ENCODE results near the gene SCAMP2. TPM values are rescaled to one million over a fixed set of nuclear protein-coding genes. Genes with fewer than 3 reads are reported as not detected.
"Not testable (repeated sequence)": the region's sequence is repeated elsewhere in the genome, so short reads cannot be mapped to it uniquely, and the experiment has no call there.

SCAMP2 gene, protein sequence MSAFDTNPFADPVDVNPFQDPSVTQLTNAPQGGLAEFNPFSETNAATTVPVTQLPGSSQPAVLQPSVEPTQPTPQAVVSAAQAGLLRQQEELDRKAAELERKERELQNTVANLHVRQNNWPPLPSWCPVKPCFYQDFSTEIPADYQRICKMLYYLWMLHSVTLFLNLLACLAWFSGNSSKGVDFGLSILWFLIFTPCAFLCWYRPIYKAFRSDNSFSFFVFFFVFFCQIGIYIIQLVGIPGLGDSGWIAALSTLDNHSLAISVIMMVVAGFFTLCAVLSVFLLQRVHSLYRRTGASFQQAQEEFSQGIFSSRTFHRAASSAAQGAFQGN
- 10 to 100 TPM; 16.0 to 26.0 TPM for total RNA-seq
- 10 to 100 TPM; 64.9 to 69.4 TPM for polyA plus RNA-seq (ENCODE audit: insufficient read length in 2 of 2)
- long read RNA-seq, donor 1, transcript SCAMP2-201 (9 exons, 2,453 nt) = major isoform, 24 of 25 reads
- long read RNA-seq, donor 1, partial matches to known transcripts = 0 of 25 reads
- long read RNA-seq, donor 1, other reads (novel, unspliced or antisense) = 0 of 25 reads
- long read RNA-seq, donor 2, transcript SCAMP2-201 (9 exons, 2,453 nt) = major isoform, 13 of 15 reads
- long read RNA-seq, donor 2, partial matches to known transcripts = 0 of 15 reads
- long read RNA-seq, donor 2, other reads (novel, unspliced or antisense) = 0 of 15 reads
- long read RNA-seq, donor 3, transcript SCAMP2-201 (9 exons, 2,453 nt) = major isoform, 18 of 18 reads
- long read RNA-seq, donor 3, partial matches to known transcripts = 0 of 18 reads
- long read RNA-seq, donor 3, other reads (novel, unspliced or antisense) = 0 of 18 reads
- long read RNA-seq, donor 4, transcript SCAMP2-201 (9 exons, 2,453 nt) = major isoform, 29 of 36 reads
- long read RNA-seq, donor 4, partial matches to known transcripts = 5 of 36 reads
- long read RNA-seq, donor 4, other reads (novel, unspliced or antisense) = 0 of 36 reads

DNA sequence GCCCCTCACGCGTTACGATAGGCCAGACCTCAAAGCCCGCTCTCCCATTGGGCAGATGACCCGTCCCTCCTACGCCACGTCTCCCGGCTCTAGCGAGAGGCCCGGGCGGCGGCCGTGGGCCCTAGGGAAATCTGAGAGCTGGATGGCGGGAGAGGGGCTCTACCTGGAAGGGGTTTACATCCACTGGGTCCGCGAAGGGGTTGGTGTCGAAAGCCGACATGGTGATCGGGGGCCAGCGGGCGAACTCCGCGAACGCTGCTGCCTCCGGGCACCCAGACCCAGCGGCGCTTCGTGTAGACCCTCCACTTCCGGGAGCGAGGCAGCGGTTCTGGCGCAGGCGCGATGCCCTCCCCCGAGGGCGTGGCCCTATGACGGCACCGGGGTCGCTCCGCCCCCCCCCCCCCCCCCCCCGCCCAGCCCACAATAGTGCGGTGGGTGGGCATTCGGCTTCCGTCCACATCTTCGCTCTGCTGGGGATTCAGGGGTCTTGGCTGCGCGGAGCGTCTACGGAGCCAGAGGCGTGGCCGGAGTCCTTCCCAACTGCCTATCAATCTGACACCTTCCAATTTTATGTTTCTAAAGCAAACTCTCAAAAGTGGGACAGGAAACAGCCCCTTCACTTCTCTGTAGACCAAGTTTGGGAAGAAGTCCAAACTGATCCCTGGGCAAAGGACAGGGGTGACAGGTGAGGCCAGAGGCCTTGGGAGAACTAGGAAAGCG is at the start of gene SCAMP2:
SCAMP2 (minus strand) TSS at position 330 of the 720 bp plus-strand sequence; CDS start at position 220, 110 bp downstream.
- Histone ChIP-seq H3K4me3 (ENCODE audit: low read depth, low read length) (peak within 1 kb of the TSS; percentile 96), H3K27me3 (ENCODE audit: control insufficient read depth, insufficient read depth, low read length) (no peaks in the 10 kb centered on the region), H3K27ac (ENCODE audit: low read depth, low read length) (peak within 1 kb of the TSS; percentile 93), H3K36me3 (ENCODE audit: control insufficient read depth, insufficient read depth, low read length) (peaks cover 4% of the 10 kb centered on the region), H3K9me3 (ENCODE audit: control insufficient read depth, insufficient read depth, low read length) (no peaks in the 10 kb centered on the region), H3K4me1 (ENCODE audit: control insufficient read depth, insufficient read depth, low read length) (peaks cover 30% of the 10 kb centered on the region)
- peak; percentile 90 to 99 (median 94) for DNase-seq (ENCODE audit: low read depth in 4 of 6, low spot score in 6 of 6)
- under 1% methylated on average over 34 of the region's 52 CpGs for WGBS (ENCODE audit: insufficient coverage)

DNA sequence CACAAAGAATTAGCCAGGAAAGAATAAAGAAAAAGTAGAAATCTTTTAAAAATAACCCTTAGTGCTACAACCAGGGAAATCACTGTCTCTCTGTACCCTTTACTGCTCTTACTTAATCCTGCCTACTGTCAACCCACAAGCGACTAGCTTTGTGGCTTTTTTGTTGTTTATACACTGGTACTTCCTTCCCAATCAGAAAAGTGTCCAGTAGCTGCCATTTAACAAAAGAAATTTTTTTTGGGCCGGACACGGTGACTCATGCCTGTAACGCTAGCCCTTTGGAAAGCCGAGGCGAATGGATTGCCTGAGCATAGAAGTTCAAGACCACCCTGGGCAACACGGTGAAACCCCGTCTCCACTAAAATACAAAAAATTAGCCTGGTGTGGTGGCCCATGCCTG is 47.3 kb upstream of the SCAMP2 start:
- WGBS (ENCODE audit: insufficient coverage) = 85% methylated on average over 7 of the region's 8 CpGs
- H3K9me3 ChIP-seq (ENCODE audit: control insufficient read depth, insufficient read depth, low read length) = no peaks in the 10 kb centered on the region
- DNase-seq (ENCODE audit: low read depth in 4 of 6, low spot score in 6 of 6) = no peak
- peaks cover 67% of the 10 kb centered on the region for H3K36me3 ChIP-seq (ENCODE audit: control insufficient read depth, insufficient read depth, low read length)
- H3K27me3 ChIP-seq (ENCODE audit: control insufficient read depth, insufficient read depth, low read length) = no peaks in the 10 kb centered on the region
- H3K27ac ChIP-seq (ENCODE audit: low read depth, low read length) = no peak overlapping the region
- H3K4me3 ChIP-seq (ENCODE audit: low read depth, low read length) = no peak overlapping the region
- no peaks in the 10 kb centered on the region for H3K4me1 ChIP-seq (ENCODE audit: control insufficient read depth, insufficient read depth, low read length)

DNA sequence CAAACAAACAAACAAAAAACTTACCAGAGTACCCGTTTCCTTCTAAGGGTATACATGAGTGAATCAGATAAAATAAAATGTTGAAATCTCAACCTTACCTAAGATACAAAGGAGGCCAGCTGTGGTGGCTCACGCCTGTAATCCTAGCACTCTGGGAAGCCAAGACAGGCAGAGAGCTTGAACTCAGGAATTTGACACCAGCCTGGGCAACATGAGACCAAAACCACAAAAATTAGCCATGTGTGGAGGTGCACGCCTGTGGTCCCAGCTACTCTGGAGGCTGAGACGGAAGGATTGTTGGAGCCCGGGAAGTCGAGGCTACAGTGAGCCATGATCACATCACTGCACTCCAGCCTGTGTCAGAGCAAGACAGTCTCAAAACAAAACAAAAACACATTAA is 44.5 kb upstream of the SCAMP2 start:
- H3K36me3 ChIP-seq (ENCODE audit: control insufficient read depth, insufficient read depth, low read length) = peaks cover 70% of the 10 kb centered on the region
- no peaks in the 10 kb centered on the region for H3K27me3 ChIP-seq (ENCODE audit: control insufficient read depth, insufficient read depth, low read length)
- no peaks in the 10 kb centered on the region for H3K4me1 ChIP-seq (ENCODE audit: control insufficient read depth, insufficient read depth, low read length)
- DNase-seq (ENCODE audit: low read depth in 4 of 6, low spot score in 6 of 6) = no peak
- H3K27ac ChIP-seq (ENCODE audit: low read depth, low read length) = no peak overlapping the region
- WGBS (ENCODE audit: insufficient coverage) = 100% methylated on average over 5 of the region's 6 CpGs
- H3K9me3 ChIP-seq (ENCODE audit: control insufficient read depth, insufficient read depth, low read length) = no peaks in the 10 kb centered on the region
- H3K4me3 ChIP-seq (ENCODE audit: low read depth, low read length) = no peak overlapping the region

- WGBS (ENCODE audit: insufficient coverage) = 100% methylated on average over 3 of the region's 8 CpGs
- H3K4me3 ChIP-seq (ENCODE audit: low read depth, low read length) = not testable (repeated sequence)
Observed at GRCh38 chr15:74913799-74914198, 40.6 kb upstream of the SCAMP2 start.

GRCh38 chr15:74913041-74913440 is 39.9 kb upstream of the SCAMP2 start:
- H3K9me3 ChIP-seq (ENCODE audit: control insufficient read depth, insufficient read depth, low read length) = no peaks in the 10 kb centered on the region
- no peak overlapping the region for H3K27ac ChIP-seq (ENCODE audit: low read depth, low read length)
- DNase-seq (ENCODE audit: low read depth in 4 of 6, low spot score in 6 of 6) = no peak
- H3K27me3 ChIP-seq (ENCODE audit: control insufficient read depth, insufficient read depth, low read length) = no peaks in the 10 kb centered on the region
- peaks cover 58% of the 10 kb centered on the region for H3K36me3 ChIP-seq (ENCODE audit: control insufficient read depth, insufficient read depth, low read length)
- no peak overlapping the region for H3K4me3 ChIP-seq (ENCODE audit: low read depth, low read length)
- WGBS (ENCODE audit: insufficient coverage) = 95% methylated on average over 9 of the region's 9 CpGs
- H3K4me1 ChIP-seq (ENCODE audit: control insufficient read depth, insufficient read depth, low read length) = no peaks in the 10 kb centered on the region

More at GRCh38 chr15:74913799-74914198, 40.6 kb upstream of the SCAMP2 start:
- H3K36me3 ChIP-seq (ENCODE audit: control insufficient read depth, insufficient read depth, low read length) = peaks cover 61% of the 10 kb centered on the region
- H3K27me3 ChIP-seq (ENCODE audit: control insufficient read depth, insufficient read depth, low read length); H3K4me1 ChIP-seq (ENCODE audit: control insufficient read depth, insufficient read depth, low read length); DNase-seq (ENCODE audit: low read depth in 4 of 6, low spot score in 6 of 6); H3K27ac ChIP-seq (ENCODE audit: low read depth, low read length); H3K9me3 ChIP-seq (ENCODE audit: control insufficient read depth, insufficient read depth, low read length): not testable (repeated sequence)

GRCh38 chr15:74908635-74909034 is 35.5 kb upstream of the SCAMP2 start:
- Histone ChIP-seq H3K9me3 (ENCODE audit: control insufficient read depth, insufficient read depth, low read length) (no peaks in the 10 kb centered on the region), H3K27ac (ENCODE audit: low read depth, low read length) (no peak overlapping the region), H3K4me3 (ENCODE audit: low read depth, low read length) (no peak overlapping the region), H3K36me3 (ENCODE audit: control insufficient read depth, insufficient read depth, low read length) (peaks cover 35% of the 10 kb centered on the region), H3K4me1 (ENCODE audit: control insufficient read depth, insufficient read depth, low read length) (peaks cover 25% of the 10 kb centered on the region), H3K27me3 (ENCODE audit: control insufficient read depth, insufficient read depth, low read length) (no peaks in the 10 kb centered on the region)
- WGBS (ENCODE audit: insufficient coverage) = 100% methylated on average over 4 of the region's 4 CpGs
- DNase-seq (ENCODE audit: low read depth in 4 of 6, low spot score in 6 of 6) = no peak

DNA sequence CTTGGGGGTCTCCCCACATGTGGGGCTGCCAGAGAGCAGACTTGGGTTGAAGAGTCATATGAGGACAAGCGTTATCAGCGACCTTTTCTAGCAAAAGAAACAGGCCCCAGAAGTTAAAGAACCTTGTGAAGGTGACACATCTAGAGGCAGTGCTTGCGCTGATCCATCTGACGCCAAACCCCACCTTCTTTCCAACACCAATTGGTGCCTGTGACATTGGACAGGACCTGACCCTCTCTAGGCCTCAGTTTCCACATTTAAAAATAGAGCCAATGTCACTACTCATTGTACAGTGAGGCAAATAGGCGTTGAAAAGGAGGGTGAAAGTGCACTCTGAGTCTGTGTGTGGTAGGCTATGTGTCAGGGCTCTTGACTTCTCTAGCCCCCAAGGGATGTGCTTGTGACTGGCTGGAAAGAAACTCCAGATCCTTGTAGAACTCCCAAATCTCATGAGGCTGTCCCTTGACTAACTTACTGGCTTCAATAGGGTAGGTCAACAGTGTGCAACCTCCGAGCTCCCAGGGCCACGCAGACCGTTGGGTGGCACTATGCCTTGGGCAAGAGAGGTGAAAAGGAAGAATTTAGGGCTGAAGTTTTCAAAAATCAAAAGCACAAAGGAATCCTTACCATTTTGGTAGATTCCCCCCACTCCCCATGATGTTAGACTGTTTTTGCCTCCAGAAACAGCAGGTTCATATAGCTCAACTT is 34.2 kb upstream of the SCAMP2 start:
- no peak for DNase-seq (ENCODE audit: low read depth in 4 of 6, low spot score in 6 of 6)
- Histone ChIP-seq H3K27me3 (ENCODE audit: control insufficient read depth, insufficient read depth, low read length) (no peaks in the 10 kb centered on the region), H3K4me1 (ENCODE audit: control insufficient read depth, insufficient read depth, low read length) (peaks cover 25% of the 10 kb centered on the region), H3K36me3 (ENCODE audit: control insufficient read depth, insufficient read depth, low read length) (peaks cover 38% of the 10 kb centered on the region), H3K9me3 (ENCODE audit: control insufficient read depth, insufficient read depth, low read length) (no peaks in the 10 kb centered on the region), H3K4me3 (ENCODE audit: low read depth, low read length) (peak overlapping the region; percentile 89), H3K27ac (ENCODE audit: low read depth, low read length) (peak overlapping the region; percentile 94)
- WGBS (ENCODE audit: insufficient coverage) = 38% methylated on average over 4 of the region's 8 CpGs

- Histone ChIP-seq H3K4me1 (ENCODE audit: control insufficient read depth, insufficient read depth, low read length) (peaks cover 25% of the 10 kb centered on the region), H3K27ac (ENCODE audit: low read depth, low read length) (peak within 1 kb of the TSS; percentile 94), H3K9me3 (ENCODE audit: control insufficient read depth, insufficient read depth, low read length) (no peaks in the 10 kb centered on the region), H3K27me3 (ENCODE audit: control insufficient read depth, insufficient read depth, low read length) (no peaks in the 10 kb centered on the region), H3K36me3 (ENCODE audit: control insufficient read depth, insufficient read depth, low read length) (peaks cover 36% of the 10 kb centered on the region), H3K4me3 (ENCODE audit: low read depth, low read length) (peak within 1 kb of the TSS; percentile 89)
- peak; percentile 70 to 97 (median 84) for DNase-seq (ENCODE audit: low read depth in 4 of 6, low spot score in 6 of 6)
- under 1% methylated on average over 74 of the region's 74 CpGs for WGBS (ENCODE audit: insufficient coverage)
Observed at GRCh38 chr15:74906450-74907162, 33.4 kb upstream of the SCAMP2 start, which contains the start of gene FAM219B. Gene FAM219B, minus strand, starts transcription at chr15:74906851. Its CDS starts 51 bp downstream, at chr15:74906800.

Measured in spinal cord (tissue), 10 donors.